ENCODE data around the gene FAM241B. TPM values are rescaled to one million over a fixed set of nuclear protein-coding genes. Genes with fewer than 3 reads are reported as not detected.

The FAM241B gene
- total and polyA plus RNA-seq, 10 of the 15 experiments (the other 5 are each of a cell fraction or from before 2014, with no cell fraction given), result 0.09 to 0.99 (median 0.24) TPM

GRCh38 chr10:69645296-69646184 is 15.5 kb downstream of the FAM241B start:
- Histone ChIP-seq H3K4me1 (ENCODE audit: control insufficient read depth, insufficient read depth, low read length) (no peaks in the 10 kb centered on the region), H3K79me2 (ENCODE audit: control insufficient read depth, insufficient read depth, low read length) (no peaks in the 10 kb centered on the region), H3K4me3 (no peak overlapping the region), H3K27me3 (replicated peaks in 1 of 2; ENCODE audit: control insufficient read depth in 2 of 2, insufficient read depth in 2 of 2, low read length in 1 of 2) (no peaks in the 10 kb centered on the region), H3K27ac (ENCODE audit: control insufficient read depth, insufficient read depth) (no peak overlapping the region), H3K36me3 (ENCODE audit: control insufficient read depth in 2 of 2, insufficient read depth in 2 of 2, low read length in 1 of 2) (no peaks in the 10 kb centered on the region), H3K4me2 (ENCODE audit: control insufficient read depth, insufficient read depth) (no peak overlapping the region), H3K9me3 (replicated peaks; ENCODE audit: control insufficient read depth, insufficient read depth, low read length) (no peaks in the 10 kb centered on the region), H2AFZ (ENCODE audit: control insufficient read depth, low read depth, low read length) (no peak overlapping the region), H3K9ac (ENCODE audit: control insufficient read depth, insufficient read depth, low read length) (no peak overlapping the region), H4K20me1 (ENCODE audit: control insufficient read depth, insufficient read depth) (0 out of 2 replicates have a peak, but pooled peaks cover 2% of the 10 kb centered on the region)
- ATAC-seq (no peak), DNase-seq (ENCODE audit: low read depth, low spot score) (no peak), FAIRE-seq (no peak)
- ChIA-PET POLR2A (no interaction called here), SMC1A (ENCODE audit: uncharacterized antibody, unreplicated experiment) (interaction anchor here (0.7 to 1.3 kb wide), 4 partner anchors 9 to 269 kb away, joined by 3 to 7 read pairs (median 5); no protein-coding TSS in a partner anchor), CTCF (interaction anchor here (0.7 to 11.9 kb wide), 13 partner anchors 10 to 313 kb away, joined by 3 to 189 read pairs (median 7); no protein-coding TSS in a partner anchor), RAD21 (ENCODE audit: unreplicated experiment) (no interaction called here)
- in situ Hi-C loops (cut with MboI), result no loop called here
- WGBS (ENCODE audit: insufficient coverage, insufficient replicate concordance, low lambda C conversion rate, missing lambda C conversion rate), result 33% methylated on average over 24 of the region's 24 CpGs
- no TSS peak for BruUV-seq (replicated peaks)
- intact Hi-C loops (cut with micrococcal nuclease; ENCODE audit: unreplicated experiment), result loop anchor here (2.0 kb wide), 2 partner anchors 73 to 269 kb away; no protein-coding TSS in a partner anchor
- no peak for TF ChIP-seq IKZF1 (conservative IDR thresholded peaks at IDR 0.05)
- TF ChIP-seq CBFB (IDR thresholded peaks at IDR 0.05; ENCODE audit: low read depth), result no peak
- TF ChIP-seq POLR2A (IDR thresholded peaks at IDR 0.05; ENCODE audit: low read depth, low read length), result no peak
- TF ChIP-seq NBN (IDR thresholded peaks at IDR 0.05), result no peak
- TF ChIP-seq LARP7 (IDR thresholded peaks at IDR 0.05), result no peak
- TF ChIP-seq USF2 (IDR thresholded peaks at IDR 0.05; ENCODE audit: borderline replicate concordance, low read depth, low read length), result no peak
- no peak for TF ChIP-seq PML (IDR thresholded peaks at IDR 0.05; ENCODE audit: low read length)
- TF ChIP-seq GATAD2B (conservative IDR thresholded peaks at IDR 0.05; ENCODE audit: low read depth), result no peak
- no peak for TF ChIP-seq MTA3 (IDR thresholded peaks at IDR 0.05; ENCODE audit: borderline replicate concordance, low read length)
- no peak for TF ChIP-seq HSF1 (IDR thresholded peaks at IDR 0.05; ENCODE audit: low read depth, low read length)
- no peak for TF ChIP-seq MEF2A (IDR thresholded peaks at IDR 0.05; ENCODE audit: insufficient read depth, low read depth, low read length)
- TF ChIP-seq ASH2L (IDR thresholded peaks at IDR 0.05; ENCODE audit: borderline replicate concordance, low read depth), result no peak
- no peak for TF ChIP-seq SPI1 (IDR thresholded peaks at IDR 0.05; ENCODE audit: borderline replicate concordance, insufficient read depth, low read depth, low read length)
- no peak for TF ChIP-seq KDM1A (IDR thresholded peaks at IDR 0.05; ENCODE audit: borderline replicate concordance)
- TF ChIP-seq SIX5 (IDR thresholded peaks at IDR 0.05; ENCODE audit: low read depth, low read length, severe bottlenecking), result no peak

Measured in GM12878 (cell line).